IMR-90 (cell line): ENCODE measurements around the gene RABIF. TPM values are rescaled to one million over a fixed set of nuclear protein-coding genes. Genes with fewer than 3 reads are reported as not detected.
A peak's percentile ranks its signal among the peaks of the same experiment; 100 is the strongest.

Experiments used
- ATAC-seq: fragments of 200-7000 bp; cut with Tn5 transposase; 2 replicates; pipeline ENCODE4 v1.9.1; 2020; ENCODE audit warnings: low read depth, mild to moderate bottlenecking, moderate library complexity
- BruUV-seq: library from RNA; stranded (reverse); fragments of 400-500 nt; replicated peaks from 2 replicates; lab custom pipeline; 2021; lab: Mats Ljungman, UMichigan
- CTCF ChIA-PET: fragments of 300-600 bp; formaldehyde crosslinking; extraction: SDS; loops from one replicate; lab custom pipeline; 2021; ENCODE audit warnings: antibody characterized with exemption; lab: Yijun Ruan, JAX
- POLR2A ChIA-PET: fragments of 300-600 bp; sonication (Branson Sonifier 250); formaldehyde crosslinking; loops from one replicate; lab custom pipeline; 2022; ENCODE audit warnings: antibody characterized with exemption; ENCODE audit not compliant: unreplicated experiment; lab: Charles Lee
- DNase-seq: peaks from one replicate; pipeline ENCODE4 v3.0.0; 2013
- H2AFZ ChIP-seq: replicated peaks from 2 replicates; pipeline ENCODE3; 2013; ENCODE audit warnings: low read length, mild to moderate bottlenecking; ENCODE audit not compliant: poor library complexity
- H2AK5ac ChIP-seq: 2 replicates; pipeline ENCODE4 v1.6.1; 2013; ENCODE audit warnings: low read depth, low read length, inconsistent platforms
- H2AK9ac ChIP-seq: replicated peaks from 2 replicates; pipeline ENCODE3; 2013; ENCODE audit warnings: mild to moderate bottlenecking, low read depth, low read length, moderate library complexity; ENCODE audit not compliant: poor library complexity
- H2BK120ac ChIP-seq: 2 replicates; pipeline ENCODE4 v1.6.1; 2013; ENCODE audit warnings: low read depth, low read length, inconsistent platforms
- H2BK15ac ChIP-seq: 3 replicates; pipeline ENCODE4 v1.6.1; 2013; ENCODE audit warnings: low read depth, low read length, inconsistent platforms
- H2BK20ac ChIP-seq: 2 replicates; pipeline ENCODE4 v1.6.1; 2013; ENCODE audit warnings: low read depth, mild to moderate bottlenecking, inconsistent platforms, low read length, moderate library complexity
- H2BK5ac ChIP-seq: 2 replicates; pipeline ENCODE4 v1.6.1; 2013; ENCODE audit warnings: mild to moderate bottlenecking, low read depth, low read length, inconsistent platforms; ENCODE audit not compliant: poor library complexity, severe bottlenecking
- H3K14ac ChIP-seq: replicated peaks from 2 replicates; pipeline ENCODE4 v1.6.1; 2013; ENCODE audit warnings: low read depth, low read length, inconsistent platforms
- H3K18ac ChIP-seq: 2 replicates; pipeline ENCODE4 v1.6.1; 2013; ENCODE audit warnings: low read depth, low read length, control low read depth
- H3K23ac ChIP-seq: 2 replicates; pipeline ENCODE4 v1.6.1; 2013; ENCODE audit warnings: low read depth, low read length, inconsistent platforms
- H3K27ac ChIP-seq: 2 replicates; pipeline ENCODE4 v1.5.1; 2013; ENCODE audit warnings: mild to moderate bottlenecking, control low read depth, low read length; ENCODE audit not compliant: insufficient read depth
- H3K27me3 ChIP-seq: 2 replicates; pipeline ENCODE4 v1.6.1; 2013; ENCODE audit warnings: low read length; ENCODE audit not compliant: control insufficient read depth, insufficient read depth
- H3K36me3 ChIP-seq: 2 replicates; pipeline ENCODE4 v1.6.1; 2013; ENCODE audit warnings: low read length, mixed read lengths; ENCODE audit not compliant: control insufficient read depth, insufficient read depth
- H3K4ac ChIP-seq: 2 replicates; pipeline ENCODE4 v1.6.1; 2013; ENCODE audit warnings: low read depth, low read length, inconsistent platforms
- H3K4me1 ChIP-seq: 2 replicates; pipeline ENCODE4 v1.6.1; 2013; ENCODE audit warnings: low read length, mixed read lengths; ENCODE audit not compliant: control insufficient read depth, insufficient read depth
- H3K4me2 ChIP-seq: 2 replicates; pipeline ENCODE4 v1.6.1; 2013; ENCODE audit warnings: low read depth, mild to moderate bottlenecking, control low read depth, low read length, moderate library complexity
- H3K4me3 ChIP-seq: 2 replicates; pipeline ENCODE4 v1.5.1; 2013; ENCODE audit warnings: low read depth, mild to moderate bottlenecking, control low read depth, low read length, moderate library complexity; ENCODE audit not compliant: insufficient read depth
- H3K56ac ChIP-seq: 2 replicates; pipeline ENCODE4 v1.6.1; 2013; ENCODE audit warnings: low read length, inconsistent platforms; ENCODE audit not compliant: insufficient read depth; ENCODE audit errors: extremely low read depth
- H3K79me1 ChIP-seq, 2 experiments: 2 replicates each; pipeline ENCODE4 v1.6.1; 2013; ENCODE audit warnings: low read length in 2 of 2, inconsistent platforms in 1 of 2, low read depth in 1 of 2
- H3K9ac ChIP-seq: 2 replicates; pipeline ENCODE4 v1.6.1; 2013; ENCODE audit warnings: low read depth, low read length, control low read depth
- H3K9me1 ChIP-seq: 2 replicates; pipeline ENCODE4 v1.6.1; 2013; ENCODE audit warnings: low read length, inconsistent platforms; ENCODE audit not compliant: insufficient read depth
- H3K9me3 ChIP-seq: 2 replicates; pipeline ENCODE4 v1.6.1; 2013; ENCODE audit warnings: low read length; ENCODE audit not compliant: control insufficient read depth, insufficient read depth
- H4K20me1 ChIP-seq: 2 replicates; pipeline ENCODE4 v1.6.1; 2013; ENCODE audit warnings: low read length, inconsistent platforms; ENCODE audit not compliant: insufficient read depth
- H4K5ac ChIP-seq: 2 replicates; pipeline ENCODE4 v1.6.1; 2013; ENCODE audit warnings: mild to moderate bottlenecking, low read depth, low read length, control low read depth
- H4K8ac ChIP-seq, 2 experiments: 2 replicates each; pipeline ENCODE4 v1.6.1; 2013; ENCODE audit warnings: low read depth in 2 of 2, low read length in 2 of 2, control low read depth in 1 of 2, inconsistent platforms in 1 of 2
- H4K91ac ChIP-seq: 2 replicates; pipeline ENCODE4 v1.6.1; 2013; ENCODE audit warnings: low read depth, low read length, inconsistent platforms; ENCODE audit not compliant: insufficient read depth
- CEBPB ChIP-seq: IDR thresholded peaks from 2 replicates; pipeline ENCODE4 v1.6.1; 2012; ENCODE audit warnings: low read depth, low read length, improper control_type of control experiment
- FOS ChIP-seq: fragments of 150-350 bp; IDR thresholded peaks from 2 replicates; pipeline ENCODE4 v1.6.1; 2016; ENCODE audit warnings: low read depth, low read length
- RFX5 ChIP-seq: IDR thresholded peaks from 2 replicates; pipeline ENCODE4 v1.8.0; 2012; ENCODE audit warnings: low read depth, mild to moderate bottlenecking, low read length, moderate library complexity
- USF2 ChIP-seq: fragments of 150-350 bp; IDR thresholded peaks from 2 replicates; pipeline ENCODE4 v1.6.1; 2017; ENCODE audit warnings: mild to moderate bottlenecking, antibody characterized with exemption, low read length, low read depth
- WGBS, 2 experiments: methylation state at CpG; one replicate each; pipeline versions ENCODE4 v1.1.5 to v1.1.7; 2013; ENCODE audit warnings: missing lambda C conversion rate in 2 of 2; ENCODE audit not compliant: insufficient read length in 1 of 2; ENCODE audit errors: extremely low coverage in 2 of 2; 5-methylcytosine and 5-hydroxymethylcytosine counted together
- dilution Hi-C: fragments of 300-500 bp; cut with HindIII; formaldehyde crosslinking; loops from one replicate; pipeline ENCODE4 v1.14.3; 2018; ENCODE audit warnings: low sequenced_read_pairs; ENCODE audit not compliant: unreplicated experiment
- in situ Hi-C: fragments of 300-500 bp; cut with MboI; formaldehyde crosslinking; loops from 3 replicates; pipeline ENCODE4 v1.14.3; 2019; ENCODE audit warnings: low sequenced_read_pairs, inconsistent platforms, mixed read lengths
- intact Hi-C: fragments of 100-400 bp; cut with micrococcal nuclease; formaldehyde crosslinking; loops from 2 replicates; pipeline ENCODE4 v1.10.0; 2022
- polyA plus RNA-seq, 3 experiments: library from polyadenylated mRNA; depleted of rRNA; stranded (reverse); fragments of >200 nt; gene quantifications; 2 replicates each; pipeline ENCODE4 v1.2.3, GENCODE V29; 2012; ENCODE audit warnings: low replicate concordance in 1 of 3
- total RNA-seq: library from RNA; depleted of rRNA; stranded (reverse); fragments of >200 nt; gene quantifications from 2 replicates; pipeline ENCODE4 v1.2.3, GENCODE V29; 2012

Gene RABIF
- total and polyA plus RNA-seq, 2 of the 4 experiments (the other 2 are of a cell fraction): 4.8 to 7.9 TPM

- no peaks in the 10 kb centered on the region for H3K36me3 ChIP-seq
- H3K23ac ChIP-seq: no peak overlapping the region
- no peak overlapping the region for H3K27ac ChIP-seq
- 0 out of 2 replicates have a peak, but pooled peaks cover 4% of the 10 kb centered on the region for H3K9me1 ChIP-seq
- H2AK5ac ChIP-seq: no peak overlapping the region
- H4K91ac ChIP-seq: no peak overlapping the region
- no peak overlapping the region for H2BK20ac ChIP-seq
- ChIA-PET CTCF (no interaction called here), POLR2A (no interaction called here)
- H2AFZ ChIP-seq: peak overlapping the region; percentile 8
- H3K14ac ChIP-seq: no peak overlapping the region
- no peak overlapping the region for H2BK15ac ChIP-seq
- no peak overlapping the region for H3K4me2 ChIP-seq
- no peak overlapping the region for H3K56ac ChIP-seq
- TF ChIP-seq RFX5 (no peak), CEBPB (no peak), USF2 (no peak), FOS (no peak)
- intact Hi-C loops: no loop called here
- no peak for DNase-seq
- no peak overlapping the region for H2BK5ac ChIP-seq
- H3K27me3 ChIP-seq: no peaks in the 10 kb centered on the region
- H3K4me3 ChIP-seq: no peak overlapping the region
- dilution Hi-C loops: no loop called here
- no peak overlapping the region for H3K4ac ChIP-seq
- H4K20me1 ChIP-seq: no peaks in the 10 kb centered on the region
- H3K4me1 ChIP-seq: no peaks in the 10 kb centered on the region
- 67% methylated on average over 2 of the region's 10 CpGs; no CpG with 5 or more reads in 1 of the 2 experiments for WGBS, 2 experiments
- no TSS peak for BruUV-seq
- no peak overlapping the region for H4K8ac ChIP-seq
- no peak for ATAC-seq
- no peak overlapping the region for H2BK120ac ChIP-seq
- H2AK9ac ChIP-seq: no peak overlapping the region
- no peaks in the 10 kb centered on the region for H3K79me1 ChIP-seq
- H3K9me3 ChIP-seq: no peaks in the 10 kb centered on the region
- H4K5ac ChIP-seq: no peak overlapping the region
- in situ Hi-C loops: no loop called here
- no peak overlapping the region for H3K9ac ChIP-seq
- H3K18ac ChIP-seq: no peak overlapping the region
Observed at GRCh38 chr1:202858789-202859414, 30.0 kb downstream of the RABIF start.
